Memory B cell (primary cell): ENCODE data around the gene DNAJC21.

Experiments used
- ATAC-seq: fragments of 150-1000 bp; cut with Tn5 transposase; 2 replicates; pipeline ENCODE4 v1.10.0; 2021; ENCODE audit warnings: low read depth, mild to moderate bottlenecking, moderate library complexity
- DNase-seq, 2 donors: peaks; one replicate each; pipeline ENCODE4 v3.0.0; 2022; ENCODE audit warnings: low spot score in 2 of 2
- H3K27ac Mint-ChIP-seq: one replicate; pipeline ENCODE4 v1.8.0; 2022; ENCODE audit warnings: mild to moderate bottlenecking, moderate library complexity, mixed read lengths
- H3K27me3 Mint-ChIP-seq: one replicate; pipeline ENCODE4 v1.8.0; 2022; ENCODE audit warnings: mixed read lengths
- H3K36me3 Mint-ChIP-seq: one replicate; pipeline ENCODE4 v1.8.0; 2022; ENCODE audit warnings: mild to moderate bottlenecking, mixed read lengths
- H3K4me1 Mint-ChIP-seq: one replicate; pipeline ENCODE4 v1.8.0; 2022; ENCODE audit warnings: mixed read lengths
- H3K4me3 Mint-ChIP-seq: one replicate; pipeline ENCODE4 v1.8.0; 2022; ENCODE audit warnings: mild to moderate bottlenecking, moderate library complexity, mixed read lengths
- H3K9me3 Mint-ChIP-seq: one replicate; pipeline ENCODE4 v1.8.0; 2022; ENCODE audit warnings: mixed read lengths

The DNAJC21 gene

DNA sequence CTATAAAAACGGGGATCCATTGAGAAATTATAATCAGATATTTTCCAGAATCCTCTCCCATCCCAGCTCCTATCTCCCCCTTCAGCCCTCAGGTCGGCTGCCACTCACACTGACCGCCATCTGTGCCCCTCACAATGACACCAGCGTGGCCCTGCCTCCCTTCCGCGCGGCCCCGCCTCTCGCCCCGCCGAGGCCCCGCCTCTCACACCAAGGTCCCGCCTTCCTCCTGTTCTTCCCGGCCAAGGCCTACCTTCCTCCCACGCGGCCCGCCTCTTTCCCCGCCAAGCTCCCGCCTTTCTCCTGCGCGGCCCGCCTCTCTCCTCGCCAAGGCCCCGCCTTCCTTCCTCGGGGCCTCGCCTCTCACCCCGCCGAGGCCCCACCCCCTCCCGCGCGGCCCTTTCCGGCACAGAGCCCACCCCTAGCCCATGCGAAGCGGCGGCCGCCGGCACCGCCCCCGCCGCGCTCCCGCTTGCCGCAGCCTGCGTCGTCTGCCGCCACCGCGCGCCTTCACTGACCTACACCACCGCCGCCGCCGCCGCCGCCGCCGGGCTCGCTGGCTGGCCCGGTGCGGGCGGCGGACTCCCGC is at the start of gene DNAJC21:
TSS of gene DNAJC21 (plus strand) at position 426 of the 586 bp plus-strand sequence. CDS start 261 bp downstream, outside the sequence.
- H3K36me3 Mint-ChIP-seq: peaks cover 18% of the 10 kb centered on the region
- peak within 1 kb of the TSS; percentile 95 for H3K27ac Mint-ChIP-seq
- ATAC-seq (peak; percentile 85), DNase-seq (peak; percentile 91 to 97)
- H3K27me3 Mint-ChIP-seq: no peaks in the 10 kb centered on the region
- H3K4me1 Mint-ChIP-seq: peaks cover 19% of the 10 kb centered on the region
- peak within 1 kb of the TSS; percentile 99 for H3K4me3 Mint-ChIP-seq
- no peaks in the 10 kb centered on the region for H3K9me3 Mint-ChIP-seq

- no peak overlapping the region for H3K4me3 Mint-ChIP-seq
- no peaks in the 10 kb centered on the region for H3K4me1 Mint-ChIP-seq
- ATAC-seq (no peak), DNase-seq (no peak)
- peaks cover 1% of the 10 kb centered on the region for H3K36me3 Mint-ChIP-seq
- H3K9me3 Mint-ChIP-seq: peaks cover 2% of the 10 kb centered on the region
- H3K27ac Mint-ChIP-seq: no peak overlapping the region
- peaks cover 1% of the 10 kb centered on the region for H3K27me3 Mint-ChIP-seq
These were observed 48.1 kb upstream of the DNAJC21 start for GRCh38 chr5:34881246-34881645.

DNA sequence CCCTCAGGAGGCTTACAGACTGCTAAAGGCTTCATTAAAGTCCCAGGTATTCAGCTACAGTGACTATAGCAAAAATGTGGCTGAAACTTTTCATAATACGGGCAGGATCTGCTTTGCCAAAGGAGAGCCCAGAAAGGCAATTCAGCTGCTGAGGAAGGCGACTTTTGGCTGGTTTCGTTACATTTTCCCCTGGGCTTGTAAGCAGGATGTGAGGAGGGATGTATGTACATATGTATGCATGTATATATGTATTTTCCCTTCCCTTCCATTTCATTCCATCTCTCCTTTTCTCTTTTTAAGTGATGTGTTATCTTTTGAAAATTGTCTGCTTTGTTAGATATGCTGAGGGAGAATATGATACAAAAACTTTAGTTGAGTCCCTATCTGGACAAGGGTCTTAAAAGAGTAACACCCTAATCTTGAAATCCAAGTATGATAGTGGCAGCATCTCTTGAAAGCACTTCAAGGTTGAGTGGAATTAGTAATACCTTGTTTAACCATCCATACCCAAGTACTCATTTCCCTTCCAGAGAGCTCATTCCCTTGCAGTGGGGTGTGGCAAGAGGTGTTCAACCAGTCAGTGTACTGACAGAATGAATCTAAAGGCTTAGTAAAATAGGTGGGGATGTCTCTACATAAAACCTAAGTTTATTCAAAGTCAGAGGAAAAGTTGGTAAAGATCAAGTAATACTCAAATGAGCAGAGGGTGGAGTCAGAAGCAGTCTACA is 42.8 kb upstream of the DNAJC21 start:
- no peak overlapping the region for H3K4me3 Mint-ChIP-seq
- DNase-seq: no peak
- H3K9me3 Mint-ChIP-seq: no peaks in the 10 kb centered on the region
- no peak overlapping the region for H3K27ac Mint-ChIP-seq
- no peaks in the 10 kb centered on the region for H3K36me3 Mint-ChIP-seq
- no peaks in the 10 kb centered on the region for H3K4me1 Mint-ChIP-seq
- no peak for ATAC-seq
- peaks cover 3% of the 10 kb centered on the region for H3K27me3 Mint-ChIP-seq

DNA sequence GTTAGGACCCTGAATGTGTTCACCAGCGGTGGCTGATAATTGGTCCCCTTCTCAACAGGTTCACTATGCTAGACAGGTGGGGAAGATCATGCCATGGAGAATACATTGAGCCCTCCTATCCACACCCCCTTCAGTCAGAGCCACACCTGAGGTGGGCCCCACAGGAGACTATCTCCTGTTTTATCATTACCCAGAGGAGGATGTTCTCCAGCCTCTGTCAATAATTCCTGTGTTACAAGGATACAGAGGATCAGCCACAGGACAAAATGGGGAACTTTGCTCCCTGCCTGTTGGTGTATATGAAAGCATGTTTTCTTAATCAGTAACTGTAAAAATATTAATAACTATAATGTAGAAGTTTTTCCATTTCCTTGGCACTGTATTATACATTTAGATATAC is 40.0 kb upstream of the DNAJC21 start:
- Mint-ChIP-seq H3K4me3 (no peak overlapping the region), H3K27me3 (peaks cover 3% of the 10 kb centered on the region), H3K4me1 (no peaks in the 10 kb centered on the region), H3K36me3 (no peaks in the 10 kb centered on the region), H3K27ac (no peak overlapping the region), H3K9me3 (no peaks in the 10 kb centered on the region)
- ATAC-seq (no peak), DNase-seq (no peak)

DNA sequence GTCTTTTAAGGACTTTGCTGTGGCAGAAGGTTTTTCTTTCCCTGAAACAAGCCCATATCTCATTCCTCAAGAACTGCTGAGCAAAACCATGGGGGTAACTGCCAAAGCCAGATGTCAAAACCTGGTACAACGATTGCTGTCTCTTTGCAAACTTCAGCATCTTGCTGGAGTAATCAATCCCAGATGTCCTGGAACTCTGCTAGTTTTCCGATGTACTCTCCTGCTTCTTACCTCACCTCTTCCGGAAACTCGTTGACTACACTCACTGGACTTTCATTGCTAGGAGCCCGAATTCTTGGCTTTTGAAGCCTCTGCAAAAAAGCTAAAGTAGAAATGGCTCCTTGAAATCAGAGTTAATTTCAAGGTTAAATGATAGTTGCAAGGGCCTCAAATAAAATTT is 37.4 kb upstream of the DNAJC21 start:
- no peak for DNase-seq
- Mint-ChIP-seq H3K36me3 (peaks cover 3% of the 10 kb centered on the region), H3K27ac (no peak overlapping the region), H3K4me1 (no peaks in the 10 kb centered on the region), H3K27me3 (peaks cover 2% of the 10 kb centered on the region), H3K9me3 (no peaks in the 10 kb centered on the region), H3K4me3 (no peak overlapping the region)
- no peak for ATAC-seq

DNA sequence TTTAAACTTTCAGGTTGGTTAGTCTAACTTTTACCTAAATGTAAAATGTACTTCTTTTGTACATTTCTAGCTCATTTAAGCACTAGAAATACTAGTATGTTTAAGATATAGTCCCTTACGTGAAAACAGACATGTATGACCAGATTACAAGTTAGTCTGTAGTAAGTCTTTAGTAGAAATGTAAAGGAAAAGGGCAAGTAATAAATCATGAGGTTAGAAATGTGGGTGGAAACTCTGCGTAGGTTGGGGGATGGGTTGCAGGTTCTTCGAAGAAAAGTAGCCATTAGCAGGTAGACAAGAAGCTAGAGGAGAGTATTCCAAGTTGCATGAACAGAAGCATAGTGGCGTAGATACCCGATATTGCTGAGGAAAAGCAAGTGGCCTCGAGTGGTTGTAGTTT is 36.9 kb upstream of the DNAJC21 start:
- ATAC-seq: no peak
- peaks cover 3% of the 10 kb centered on the region for H3K36me3 Mint-ChIP-seq
- no peak overlapping the region for H3K4me3 Mint-ChIP-seq
- H3K4me1 Mint-ChIP-seq: no peaks in the 10 kb centered on the region
- DNase-seq: no peak
- no peaks in the 10 kb centered on the region for H3K27me3 Mint-ChIP-seq
- H3K27ac Mint-ChIP-seq: no peak overlapping the region
- no peaks in the 10 kb centered on the region for H3K9me3 Mint-ChIP-seq

- DNase-seq (no peak), ATAC-seq (no peak)
- Mint-ChIP-seq H3K27ac (no peak overlapping the region), H3K4me3 (no peak overlapping the region), H3K36me3 (peaks cover 3% of the 10 kb centered on the region), H3K27me3 (no peaks in the 10 kb centered on the region), H3K9me3 (no peaks in the 10 kb centered on the region), H3K4me1 (no peaks in the 10 kb centered on the region)
These were observed 34.6 kb upstream of the DNAJC21 start for GRCh38 chr5:34894716-34895115.

DNA sequence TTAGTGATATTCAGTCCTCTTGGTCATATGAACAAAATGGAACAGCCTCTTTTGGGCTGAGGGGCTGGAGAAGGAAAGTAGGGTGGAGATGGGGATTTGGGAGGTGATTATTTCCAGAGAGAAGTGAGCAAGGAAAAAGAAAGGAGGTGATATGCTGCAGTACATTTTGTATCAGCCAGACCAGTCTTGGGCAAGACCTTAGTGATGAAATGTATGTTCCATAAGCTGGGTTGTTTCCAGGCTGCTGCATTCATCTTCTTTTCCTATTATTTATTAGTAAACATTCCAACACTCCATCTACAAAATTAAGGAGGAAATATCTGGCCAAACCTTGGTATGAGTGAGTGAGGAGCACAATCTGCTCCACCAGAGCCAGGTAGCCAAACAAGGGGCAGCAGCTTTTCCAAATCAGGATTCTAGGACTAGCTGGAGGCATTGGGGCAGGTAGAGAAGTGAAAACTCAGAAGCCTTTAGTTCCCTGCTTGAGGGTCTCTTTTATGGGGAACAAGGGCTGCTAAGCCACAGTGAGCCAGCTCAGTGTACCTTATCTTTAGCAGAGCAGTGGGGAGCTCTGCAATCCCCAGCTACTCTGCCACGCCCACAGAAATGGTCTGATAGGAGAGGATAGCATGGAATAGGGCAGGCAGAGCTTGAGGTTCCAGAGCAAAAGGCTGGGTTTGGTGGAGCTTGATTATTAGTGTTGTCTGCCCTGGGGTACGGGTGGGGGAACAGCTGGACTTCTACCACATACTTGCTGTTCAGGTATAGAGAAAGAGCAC is 33.5 kb upstream of the DNAJC21 start:
- peak overlapping the region; percentile 1 for H3K27ac Mint-ChIP-seq

GRCh38 chr5:34897646-34898045 is 31.7 kb upstream of the DNAJC21 start:
- ATAC-seq (no peak), DNase-seq (no peak)
- Mint-ChIP-seq H3K27ac (no peak overlapping the region), H3K4me3 (no peak overlapping the region), H3K9me3 (no peaks in the 10 kb centered on the region), H3K4me1 (no peaks in the 10 kb centered on the region), H3K27me3 (no peaks in the 10 kb centered on the region), H3K36me3 (peaks cover 3% of the 10 kb centered on the region)

More for the DNA sequence above, 33.5 kb upstream of the DNAJC21 start:
- H3K4me1 Mint-ChIP-seq: no peaks in the 10 kb centered on the region
- H3K27me3 Mint-ChIP-seq: no peaks in the 10 kb centered on the region
- H3K9me3 Mint-ChIP-seq: no peaks in the 10 kb centered on the region
- ATAC-seq (no peak), DNase-seq (no peak)
- H3K4me3 Mint-ChIP-seq: no peak overlapping the region
- H3K36me3 Mint-ChIP-seq: peaks cover 3% of the 10 kb centered on the region

- no peak overlapping the region for H3K4me3 Mint-ChIP-seq
- H3K4me1 Mint-ChIP-seq: no peaks in the 10 kb centered on the region
- H3K27me3 Mint-ChIP-seq: no peaks in the 10 kb centered on the region
- no peak overlapping the region for H3K27ac Mint-ChIP-seq
- H3K36me3 Mint-ChIP-seq: peaks cover 3% of the 10 kb centered on the region
- DNase-seq: peak; percentile 46 to 47
- no peaks in the 10 kb centered on the region for H3K9me3 Mint-ChIP-seq
- ATAC-seq: peak; percentile 74
These were observed 31.0 kb upstream of the DNAJC21 start for GRCh38 chr5:34898258-34898895.

DNA sequence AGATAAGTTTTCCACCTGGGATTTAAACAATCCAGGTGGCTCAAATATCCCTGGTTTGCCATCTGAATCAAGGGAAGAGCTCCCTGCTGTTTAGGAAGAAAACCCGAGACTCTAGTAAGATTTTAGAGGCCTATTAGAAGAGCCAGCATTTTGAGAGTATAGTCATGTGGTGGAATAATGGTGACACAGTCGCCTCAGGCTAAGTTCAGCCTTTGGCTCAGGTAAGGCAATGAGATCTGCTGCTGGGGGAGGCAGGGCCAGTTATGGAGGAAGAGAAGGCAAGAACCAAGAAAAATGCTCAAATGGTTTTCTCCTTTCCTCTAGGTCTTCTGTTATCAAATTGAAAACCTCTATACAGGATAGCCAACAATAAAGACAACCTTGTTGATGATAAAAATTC is 30.3 kb upstream of the DNAJC21 start:
- no peaks in the 10 kb centered on the region for H3K27me3 Mint-ChIP-seq
- DNase-seq (no peak), ATAC-seq (no peak)
- H3K4me1 Mint-ChIP-seq: no peaks in the 10 kb centered on the region
- H3K4me3 Mint-ChIP-seq: no peak overlapping the region
- peaks cover 3% of the 10 kb centered on the region for H3K36me3 Mint-ChIP-seq
- no peaks in the 10 kb centered on the region for H3K9me3 Mint-ChIP-seq
- H3K27ac Mint-ChIP-seq: no peak overlapping the region

GRCh38 chr5:34900652-34901051 is 28.7 kb upstream of the DNAJC21 start:
- H3K27me3 Mint-ChIP-seq: no peaks in the 10 kb centered on the region
- ATAC-seq: no peak
- peaks cover 4% of the 10 kb centered on the region for H3K36me3 Mint-ChIP-seq
- H3K4me3 Mint-ChIP-seq: no peak overlapping the region
- H3K4me1 Mint-ChIP-seq: no peaks in the 10 kb centered on the region
- no peaks in the 10 kb centered on the region for H3K9me3 Mint-ChIP-seq
- H3K27ac Mint-ChIP-seq: no peak overlapping the region
- no peak for DNase-seq

DNA sequence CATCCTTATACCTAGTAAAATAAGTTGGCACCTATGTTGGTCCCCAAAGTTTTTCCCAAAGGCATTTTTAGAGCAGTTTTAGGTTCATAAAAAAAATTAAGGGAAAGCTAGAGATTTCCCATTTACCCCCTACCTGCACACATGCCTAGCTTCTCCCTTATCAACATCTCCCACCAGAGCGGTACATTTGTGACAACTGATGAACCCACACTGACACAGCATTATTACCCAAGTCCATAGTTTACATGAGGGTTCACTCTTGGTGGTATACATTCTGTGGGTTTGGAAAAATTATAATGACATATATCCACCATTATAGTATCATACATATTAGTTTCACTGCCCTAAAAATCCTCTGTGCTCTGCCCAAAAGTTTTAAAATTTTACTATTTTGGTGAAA is 26.1 kb upstream of the DNAJC21 start:
- no peak for DNase-seq
- Mint-ChIP-seq H3K27ac (no peak overlapping the region), H3K4me1 (no peaks in the 10 kb centered on the region), H3K4me3 (no peak overlapping the region), H3K36me3 (peaks cover 2% of the 10 kb centered on the region), H3K9me3 (no peaks in the 10 kb centered on the region), H3K27me3 (no peaks in the 10 kb centered on the region)
- ATAC-seq: no peak

GRCh38 chr5:34905564-34905963 is 23.8 kb upstream of the DNAJC21 start:
- no peak for DNase-seq
- no peaks in the 10 kb centered on the region for H3K4me1 Mint-ChIP-seq

More at GRCh38 chr5:34905564-34905963, 23.8 kb upstream of the DNAJC21 start:
- no peak overlapping the region for H3K4me3 Mint-ChIP-seq
- H3K36me3 Mint-ChIP-seq: peaks cover 10% of the 10 kb centered on the region
- no peak overlapping the region for H3K27ac Mint-ChIP-seq
- no peak for ATAC-seq
- no peaks in the 10 kb centered on the region for H3K9me3 Mint-ChIP-seq
- H3K27me3 Mint-ChIP-seq: no peaks in the 10 kb centered on the region
